HEK293T (cell line): ENCODE data around the gene FGD5.

Experiments used
- BHLHE40 ChIP-seq: fragments of 450-650 bp; IDR thresholded peaks from 2 replicates; pipeline ENCODE4 v1.6.1; 2016; ENCODE audit warnings: mild to moderate bottlenecking, moderate library complexity, borderline replicate concordance
- FOXK2 ChIP-seq: fragments of 450-650 bp; IDR thresholded peaks from 2 replicates; pipeline ENCODE4 v1.6.1; 2016; ENCODE audit warnings: mild to moderate bottlenecking
- L3MBTL2 ChIP-seq: fragments of 450-650 bp; conservative IDR thresholded peaks from 2 replicates; pipeline ENCODE4 v1.6.1; 2016; ENCODE audit warnings: mild to moderate bottlenecking
- SUZ12 ChIP-seq: fragments of 450-650 bp; IDR thresholded peaks from 2 replicates; pipeline ENCODE4 v1.6.1; 2016; ENCODE audit warnings: mild to moderate bottlenecking
- ZNF384 ChIP-seq: fragments of 450-650 bp; IDR thresholded peaks from 2 replicates; pipeline ENCODE4 v1.6.1; 2016

- TF ChIP-seq SUZ12: no peak
- no peak for TF ChIP-seq L3MBTL2
- TF ChIP-seq FOXK2: no peak
- no peak for TF ChIP-seq ZNF384
- TF ChIP-seq BHLHE40: no peak
These were observed 104.7 kb downstream of the FGD5 start for GRCh38 chr3:14923476-14923875.
